ENCODE measurements around the gene SPOCK3. TPM values are rescaled to one million over a fixed set of nuclear protein-coding genes. Genes with fewer than 3 reads are reported as not detected.
"Not testable (repeated sequence)": the region's sequence is repeated elsewhere in the genome, so short reads cannot be mapped to it uniquely, and the experiment has no call there.

The SPOCK3 gene
- total RNA-seq, 1 donor = not detected

- Histone ChIP-seq H3K27me3 (ENCODE audit: insufficient read depth, low read length) (no peaks in the 10 kb centered on the region), H3K4me3 (ENCODE audit: insufficient read depth, low read length) (no peak overlapping the region), H3K9me3 (ENCODE audit: low read depth, low read length) (no peaks in the 10 kb centered on the region), H2AFZ (ENCODE audit: low read length) (no peak overlapping the region), H3K79me2 (ENCODE audit: insufficient read depth, low read length) (no peaks in the 10 kb centered on the region), H3K4me1 (ENCODE audit: insufficient read depth, low read length) (no peaks in the 10 kb centered on the region), H3K4me2 (ENCODE audit: insufficient read depth, low read length) (no peak overlapping the region), H4K20me1 (ENCODE audit: insufficient read depth, low read length) (no peaks in the 10 kb centered on the region), H3K36me3 (ENCODE audit: insufficient read depth, low read length) (no peaks in the 10 kb centered on the region), H3K27ac (ENCODE audit: low read depth, low read length) (no peak overlapping the region)
- DNase-seq (ENCODE audit: insufficient read length, low spot score, missing footprints) = no peak
- TF ChIP-seq, protein P1, sequence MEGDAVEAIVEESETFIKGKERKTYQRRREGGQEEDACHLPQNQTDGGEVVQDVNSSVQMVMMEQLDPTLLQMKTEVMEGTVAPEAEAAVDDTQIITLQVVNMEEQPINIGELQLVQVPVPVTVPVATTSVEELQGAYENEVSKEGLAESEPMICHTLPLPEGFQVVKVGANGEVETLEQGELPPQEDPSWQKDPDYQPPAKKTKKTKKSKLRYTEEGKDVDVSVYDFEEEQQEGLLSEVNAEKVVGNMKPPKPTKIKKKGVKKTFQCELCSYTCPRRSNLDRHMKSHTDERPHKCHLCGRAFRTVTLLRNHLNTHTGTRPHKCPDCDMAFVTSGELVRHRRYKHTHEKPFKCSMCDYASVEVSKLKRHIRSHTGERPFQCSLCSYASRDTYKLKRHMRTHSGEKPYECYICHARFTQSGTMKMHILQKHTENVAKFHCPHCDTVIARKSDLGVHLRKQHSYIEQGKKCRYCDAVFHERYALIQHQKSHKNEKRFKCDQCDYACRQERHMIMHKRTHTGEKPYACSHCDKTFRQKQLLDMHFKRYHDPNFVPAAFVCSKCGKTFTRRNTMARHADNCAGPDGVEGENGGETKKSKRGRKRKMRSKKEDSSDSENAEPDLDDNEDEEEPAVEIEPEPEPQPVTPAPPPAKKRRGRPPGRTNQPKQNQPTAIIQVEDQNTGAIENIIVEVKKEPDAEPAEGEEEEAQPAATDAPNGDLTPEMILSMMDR (IDR thresholded peaks at IDR 0.05; ENCODE audit: extremely low read depth, low read depth, low read length) = no peak
Measured at GRCh38 chr4:166977596-166977995, 256.7 kb downstream of the SPOCK3 start.

GRCh38 chr4:166972071-166972470 is 262.2 kb downstream of the SPOCK3 start:
- DNase-seq (ENCODE audit: insufficient read length, low spot score, missing footprints) = no peak
- H3K4me2 ChIP-seq (ENCODE audit: insufficient read depth, low read length) = no peak overlapping the region

DNA sequence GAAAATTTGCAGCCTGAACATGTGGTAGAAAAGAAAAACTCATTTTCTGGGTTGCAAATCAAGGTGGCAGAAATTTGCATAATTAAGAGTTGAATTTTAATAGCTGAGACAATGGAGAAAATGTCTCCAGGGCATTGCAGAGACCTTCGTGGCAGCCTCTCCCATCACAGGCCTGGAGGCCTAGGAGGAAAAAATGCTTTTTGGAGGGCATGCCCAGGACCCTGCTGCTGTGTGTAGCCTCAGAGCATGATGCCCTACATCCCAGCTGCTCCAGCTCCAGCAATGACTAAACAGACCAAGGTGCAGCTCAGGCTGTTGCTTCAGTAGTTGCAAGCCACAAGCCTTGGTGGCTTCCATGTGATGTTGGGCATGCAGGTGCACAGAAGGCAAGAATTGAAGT is 266.1 kb downstream of the SPOCK3 start:
- H3K79me2 ChIP-seq (ENCODE audit: insufficient read depth, low read length); H3K4me1 ChIP-seq (ENCODE audit: insufficient read depth, low read length); H3K4me2 ChIP-seq (ENCODE audit: insufficient read depth, low read length); H3K4me3 ChIP-seq (ENCODE audit: insufficient read depth, low read length); H2AFZ ChIP-seq (ENCODE audit: low read length); H3K36me3 ChIP-seq (ENCODE audit: insufficient read depth, low read length); H3K27me3 ChIP-seq (ENCODE audit: insufficient read depth, low read length); DNase-seq (ENCODE audit: insufficient read length, low spot score, missing footprints); H3K9me3 ChIP-seq (ENCODE audit: low read depth, low read length); H4K20me1 ChIP-seq (ENCODE audit: insufficient read depth, low read length); H3K27ac ChIP-seq (ENCODE audit: low read depth, low read length): not testable (repeated sequence)

More at GRCh38 chr4:166972071-166972470, 262.2 kb downstream of the SPOCK3 start:
- Histone ChIP-seq H3K27me3 (ENCODE audit: insufficient read depth, low read length) (no peaks in the 10 kb centered on the region), H4K20me1 (ENCODE audit: insufficient read depth, low read length) (no peaks in the 10 kb centered on the region), H2AFZ (ENCODE audit: low read length) (no peak overlapping the region), H3K9me3 (ENCODE audit: low read depth, low read length) (no peaks in the 10 kb centered on the region), H3K27ac (ENCODE audit: low read depth, low read length) (no peak overlapping the region), H3K4me3 (ENCODE audit: insufficient read depth, low read length) (no peak overlapping the region), H3K4me1 (ENCODE audit: insufficient read depth, low read length) (no peaks in the 10 kb centered on the region), H3K36me3 (ENCODE audit: insufficient read depth, low read length) (no peaks in the 10 kb centered on the region), H3K79me2 (ENCODE audit: insufficient read depth, low read length) (no peaks in the 10 kb centered on the region)
- TF ChIP-seq, protein P1 (IDR thresholded peaks at IDR 0.05; ENCODE audit: extremely low read depth, low read depth, low read length) = no peak

DNA sequence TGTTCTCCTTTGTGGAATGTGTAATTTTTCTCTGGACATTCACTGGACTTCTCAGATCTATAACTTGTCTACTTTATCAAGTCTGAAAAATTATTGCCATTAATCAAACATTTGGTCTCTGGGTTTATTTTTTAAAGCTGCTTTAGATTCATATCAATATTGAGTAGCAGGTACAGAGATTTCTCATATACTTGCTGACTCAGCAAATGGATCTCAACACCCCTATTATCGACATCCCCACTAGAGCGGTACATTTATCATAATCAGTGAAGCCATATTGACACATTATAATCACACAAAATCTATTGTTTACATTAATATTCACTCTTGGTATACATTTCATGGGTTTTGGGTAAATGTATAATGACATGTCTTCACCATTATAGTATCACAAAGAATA is 268.7 kb downstream of the SPOCK3 start:
- no peaks in the 10 kb centered on the region for H3K27me3 ChIP-seq (ENCODE audit: insufficient read depth, low read length)
- H3K4me3 ChIP-seq (ENCODE audit: insufficient read depth, low read length) = no peak overlapping the region
- H3K27ac ChIP-seq (ENCODE audit: low read depth, low read length) = no peak overlapping the region
- H3K4me1 ChIP-seq (ENCODE audit: insufficient read depth, low read length) = no peaks in the 10 kb centered on the region
- H3K79me2 ChIP-seq (ENCODE audit: insufficient read depth, low read length) = no peaks in the 10 kb centered on the region
- DNase-seq (ENCODE audit: insufficient read length, low spot score, missing footprints) = no peak
- no peaks in the 10 kb centered on the region for H3K36me3 ChIP-seq (ENCODE audit: insufficient read depth, low read length)
- TF ChIP-seq, protein P1 (IDR thresholded peaks at IDR 0.05; ENCODE audit: extremely low read depth, low read depth, low read length) = no peak
- H4K20me1 ChIP-seq (ENCODE audit: insufficient read depth, low read length) = no peaks in the 10 kb centered on the region
- H2AFZ ChIP-seq (ENCODE audit: low read length) = no peak overlapping the region
- peaks cover 1% of the 10 kb centered on the region for H3K9me3 ChIP-seq (ENCODE audit: low read depth, low read length)
- no peak overlapping the region for H3K4me2 ChIP-seq (ENCODE audit: insufficient read depth, low read length)
